Immature natural killer cell (primary cell): ENCODE measurements around the gene RGS18. TPM values are rescaled to one million over a fixed set of nuclear protein-coding genes. Genes with fewer than 3 reads are reported as not detected.
"Not testable (repeated sequence)": the region's sequence is repeated elsewhere in the genome, so short reads cannot be mapped to it uniquely, and the experiment has no call there.

ENCODE experiments used
- DNase-seq, 3 donors: peaks; one replicate each; pipeline ENCODE4 v3.0.0; 2022; ENCODE audit warnings: mixed read lengths in 1 of 3
- H3K27ac Mint-ChIP-seq, 6 donors: one replicate each; pipeline ENCODE4 v1.8.0; 2020; ENCODE audit warnings: mixed read lengths in 6 of 6, mild to moderate bottlenecking in 5 of 6, inconsistent platforms in 4 of 6, moderate library complexity in 3 of 6
- H3K27me3 Mint-ChIP-seq, 3 donors: one replicate each; pipeline ENCODE4 v1.8.0; 2020 to 2021; ENCODE audit warnings: low read depth in 3 of 3, mild to moderate bottlenecking in 3 of 3, mixed read lengths in 3 of 3, moderate library complexity in 3 of 3, inconsistent platforms in 1 of 3
- H3K36me3 Mint-ChIP-seq, 3 donors: one replicate each; pipeline ENCODE4 v1.8.0; 2020; ENCODE audit warnings: mixed read lengths in 3 of 3, inconsistent platforms in 2 of 3, mild to moderate bottlenecking in 2 of 3
- H3K4me1 Mint-ChIP-seq, 2 donors: one replicate each; pipeline ENCODE4 v1.8.0; 2020; ENCODE audit warnings: inconsistent platforms in 2 of 2, mild to moderate bottlenecking in 2 of 2, mixed read lengths in 2 of 2, moderate library complexity in 1 of 2
- H3K4me3 Mint-ChIP-seq, 5 donors: one replicate each; pipeline ENCODE4 v1.8.0; 2020; ENCODE audit warnings: mild to moderate bottlenecking in 5 of 5, mixed read lengths in 5 of 5, inconsistent platforms in 3 of 5, moderate library complexity in 3 of 5
- H3K9me3 Mint-ChIP-seq, 6 donors: one replicate each; pipeline ENCODE4 v1.8.0; 2020; ENCODE audit warnings: mild to moderate bottlenecking in 6 of 6, mixed read lengths in 6 of 6, inconsistent platforms in 4 of 6, moderate library complexity in 3 of 6
- polyA plus RNA-seq, 3 donors: library from polyadenylated mRNA; unstranded; fragments of 300-500 nt; fragmentation: Illumina TruSeq; gene quantifications; one replicate each; pipeline ENCODE4 v1.2.3, GENCODE V29; 2021

The RGS18 gene
- polyA plus RNA-seq, 3 donors from 2014 or later: 1.3 to 14.3 (median 6.1) TPM

- no peak overlapping the region for H3K27ac Mint-ChIP-seq
- H3K36me3 Mint-ChIP-seq: peaks cover 0 to 6% (median 0%) of the 10 kb centered on the region in 3 donors
- peaks cover 3 to 24% (median 13%) of the 10 kb centered on the region in 6 donors for H3K9me3 Mint-ChIP-seq
- H3K4me3 Mint-ChIP-seq: no peak overlapping the region
- peaks cover 0 to 2% (median 2%) of the 10 kb centered on the region in 3 donors for H3K27me3 Mint-ChIP-seq
- no peaks in the 10 kb centered on the region for H3K4me1 Mint-ChIP-seq
- DNase-seq: no peak
Measured at GRCh38 chr1:192147696-192148095, 10.6 kb upstream of the RGS18 start.

DNA sequence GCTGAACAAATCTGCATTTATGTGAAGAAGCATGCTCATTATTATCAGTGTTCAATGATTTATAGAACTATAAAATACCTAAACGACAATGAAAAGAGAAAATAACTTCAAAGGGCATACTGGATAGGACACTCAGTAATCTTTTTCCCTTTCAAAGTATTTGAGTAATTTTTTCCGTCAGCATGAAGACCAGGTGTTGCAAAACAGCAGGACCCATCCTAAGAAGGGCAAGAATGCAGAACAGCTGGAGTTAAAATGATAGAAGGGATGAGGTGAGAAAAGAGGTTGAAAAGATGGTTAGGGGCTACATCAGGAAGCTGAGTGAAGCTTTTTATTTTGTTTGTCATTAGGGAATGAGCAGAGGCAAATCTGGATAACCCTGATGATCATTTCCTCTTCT lies 7.1 kb upstream of the RGS18 start:
- Mint-ChIP-seq H3K36me3 (peaks cover 0 to 6% (median 0%) of the 10 kb centered on the region in 3 donors), H3K27ac (no peak overlapping the region), H3K27me3 (peaks cover 0 to 2% (median 2%) of the 10 kb centered on the region in 3 donors), H3K4me3 (no peak overlapping the region), H3K4me1 (no peaks in the 10 kb centered on the region), H3K9me3 (peaks cover 1 to 30% (median 12%) of the 10 kb centered on the region in 6 donors)
- DNase-seq: no peak

DNA sequence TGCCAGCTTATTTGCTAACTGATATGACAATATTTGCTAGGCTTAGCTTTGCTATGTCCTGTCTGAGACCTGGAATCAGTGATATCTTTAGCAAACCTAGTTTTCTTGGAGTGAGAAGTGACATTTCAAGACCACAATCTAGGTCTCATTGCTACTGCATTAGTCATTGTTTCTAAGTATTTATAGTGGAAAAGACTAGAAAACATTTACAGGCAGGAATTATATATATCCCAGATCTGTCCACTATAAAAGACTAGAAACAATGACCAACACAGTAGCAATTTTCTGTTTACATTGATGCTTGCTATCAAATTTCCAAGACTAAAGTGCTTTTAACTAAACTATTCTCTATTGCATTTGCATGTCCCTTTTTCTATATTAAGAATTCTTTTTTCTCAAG lies 5.0 kb upstream of the RGS18 start:
- no peak for DNase-seq
- Mint-ChIP-seq H3K27ac (no peak overlapping the region), H3K9me3 (peaks cover 1 to 12% (median 11%) of the 10 kb centered on the region in 6 donors), H3K4me1 (peaks cover 0 to 2% of the 10 kb centered on the region in 2 donors), H3K4me3 (no peak overlapping the region), H3K27me3 (peaks cover 0 to 2% (median 0%) of the 10 kb centered on the region in 3 donors), H3K36me3 (no peaks in the 10 kb centered on the region)

GRCh38 chr1:192157067-192157466 lies 1.2 kb upstream of the RGS18 start:
- Mint-ChIP-seq H3K4me1 (peaks cover 10 to 19% of the 10 kb centered on the region in 2 donors), H3K27me3 (peaks cover 0 to 2% (median 0%) of the 10 kb centered on the region in 3 donors), H3K4me3 (no peak overlapping the region), H3K36me3 (no peaks in the 10 kb centered on the region), H3K27ac (no peak overlapping the region), H3K9me3 (peaks cover 0 to 18% (median 8%) of the 10 kb centered on the region in 6 donors)
- DNase-seq: no peak

- no peak for DNase-seq
- H3K27me3 Mint-ChIP-seq: peaks cover 0 to 2% (median 1%) of the 10 kb centered on the region in 3 donors
- peaks cover 10 to 19% of the 10 kb centered on the region in 2 donors for H3K4me1 Mint-ChIP-seq
- peak overlapping the region; percentile 15 to 50 (median 38) for H3K4me3 Mint-ChIP-seq
- H3K36me3 Mint-ChIP-seq: no peaks in the 10 kb centered on the region
- peaks cover 0 to 24% (median 9%) of the 10 kb centered on the region in 6 donors for H3K9me3 Mint-ChIP-seq
- peak overlapping the region in 3 of 6 donors; percentile 28 to 74 (median 40) for H3K27ac Mint-ChIP-seq
Measured at GRCh38 chr1:192159014-192159413, 752 bp downstream of the RGS18 start.

DNA sequence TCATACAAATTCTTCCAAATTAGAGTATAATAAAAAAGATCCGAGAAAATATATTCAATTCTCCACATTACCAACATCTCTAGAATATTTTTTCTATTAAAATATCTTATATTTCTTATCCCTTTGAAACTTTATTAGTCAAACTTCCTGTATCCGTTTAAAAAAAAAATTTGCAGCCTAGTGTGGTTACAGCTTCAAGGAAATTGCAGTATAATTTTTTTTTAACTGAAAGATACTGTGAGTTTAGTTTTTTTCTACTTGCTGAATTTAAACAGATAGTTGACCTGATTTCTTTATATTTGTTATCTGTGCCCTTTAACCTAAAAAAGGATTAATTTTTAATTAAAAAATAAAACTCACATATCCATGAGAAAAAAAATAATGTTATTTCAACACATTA lies 1.5 kb downstream of the RGS18 start:
- Mint-ChIP-seq H3K27me3 (peaks cover 0 to 2% (median 2%) of the 10 kb centered on the region in 3 donors), H3K4me1 (peaks cover 10 to 19% of the 10 kb centered on the region in 2 donors), H3K4me3 (peak overlapping the region in 1 of 5 donors; percentile 18), H3K27ac (no peak overlapping the region), H3K9me3 (peaks cover 0 to 21% (median 12%) of the 10 kb centered on the region in 6 donors), H3K36me3 (no peaks in the 10 kb centered on the region)
- DNase-seq: peak in 1 of 3 donors; percentile 1

GRCh38 chr1:192160196-192160595 lies 1.9 kb downstream of the RGS18 start:
- Mint-ChIP-seq H3K27ac (no peak overlapping the region), H3K27me3 (peaks cover 0 to 2% (median 2%) of the 10 kb centered on the region in 3 donors), H3K4me3 (no peak overlapping the region), H3K36me3 (no peaks in the 10 kb centered on the region), H3K9me3 (peaks cover 1 to 20% (median 13%) of the 10 kb centered on the region in 6 donors), H3K4me1 (peaks cover 10 to 19% of the 10 kb centered on the region in 2 donors)
- no peak for DNase-seq

- H3K9me3 Mint-ChIP-seq: peaks cover 3 to 24% (median 17%) of the 10 kb centered on the region in 6 donors
- no peak overlapping the region for H3K4me3 Mint-ChIP-seq
- peaks cover 0 to 3% (median 0%) of the 10 kb centered on the region in 3 donors for H3K36me3 Mint-ChIP-seq
- peak overlapping the region in 1 of 6 donors; percentile 4 for H3K27ac Mint-ChIP-seq
- peaks cover 10 to 19% of the 10 kb centered on the region in 2 donors for H3K4me1 Mint-ChIP-seq
- DNase-seq: no peak
- peaks cover 0 to 2% (median 2%) of the 10 kb centered on the region in 3 donors for H3K27me3 Mint-ChIP-seq
Measured at GRCh38 chr1:192161976-192162375, 3.7 kb downstream of the RGS18 start.

DNA sequence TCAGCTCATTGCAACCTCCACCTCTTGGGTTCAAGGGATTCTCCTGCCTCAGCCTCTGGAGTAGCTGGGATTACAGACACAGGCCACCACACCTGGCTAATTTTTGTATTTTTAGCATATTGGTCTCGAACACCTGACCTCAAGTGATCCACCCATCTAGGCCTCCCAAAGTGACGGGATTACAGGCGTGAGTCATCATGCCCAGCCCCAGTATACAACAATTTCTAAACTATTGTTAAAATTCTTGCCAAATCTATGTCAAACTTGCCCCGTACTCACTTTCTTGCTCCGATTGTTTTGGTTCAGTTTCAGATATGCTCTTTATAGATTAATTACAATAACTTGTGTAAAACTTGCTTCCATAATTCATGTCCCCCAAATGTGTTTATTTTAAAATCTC lies 4.1 kb downstream of the RGS18 start:
- Mint-ChIP-seq H3K27me3 (peaks cover 0 to 2% (median 2%) of the 10 kb centered on the region in 3 donors), H3K4me3 (no peak overlapping the region), H3K4me1 (peaks cover 11 to 19% of the 10 kb centered on the region in 2 donors), H3K36me3 (peaks cover 0 to 3% (median 0%) of the 10 kb centered on the region in 3 donors), H3K9me3 (peaks cover 3 to 24% (median 17%) of the 10 kb centered on the region in 6 donors), H3K27ac (no peak overlapping the region)
- no peak for DNase-seq

DNA sequence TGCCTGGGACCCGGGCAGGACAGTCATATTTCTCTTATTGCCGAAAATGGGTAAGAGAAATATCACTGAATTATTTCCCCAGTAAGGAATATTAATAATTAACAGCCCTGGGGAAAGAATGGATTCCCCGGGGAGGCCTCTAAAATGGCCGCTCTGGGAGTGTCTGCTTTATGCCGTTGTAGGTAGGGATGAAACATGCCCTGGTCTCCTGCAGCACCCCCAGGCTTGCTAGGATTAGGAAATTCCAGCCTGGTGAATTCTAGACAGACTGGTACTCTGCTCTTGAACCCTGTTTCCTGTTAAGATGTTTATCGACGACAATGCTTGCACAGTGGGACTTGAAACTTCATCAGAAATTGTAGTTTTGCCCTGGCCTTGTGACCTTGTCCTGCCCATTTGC lies 6.7 kb downstream of the RGS18 start:
- DNase-seq, H3K27ac Mint-ChIP-seq, H3K4me3 Mint-ChIP-seq, H3K27me3 Mint-ChIP-seq, H3K36me3 Mint-ChIP-seq, H3K4me1 Mint-ChIP-seq: not testable (repeated sequence)
- peaks cover 4 to 24% (median 17%) of the 10 kb centered on the region in 6 donors for H3K9me3 Mint-ChIP-seq

GRCh38 chr1:192167011-192167410 lies 8.7 kb downstream of the RGS18 start:
- no peak overlapping the region for H3K27ac Mint-ChIP-seq
- H3K27me3 Mint-ChIP-seq: peaks cover 0 to 2% (median 0%) of the 10 kb centered on the region in 3 donors
- H3K4me3 Mint-ChIP-seq: no peak overlapping the region
- no peak for DNase-seq
- peaks cover 0 to 3% (median 0%) of the 10 kb centered on the region in 3 donors for H3K36me3 Mint-ChIP-seq
- peaks cover 0 to 9% of the 10 kb centered on the region in 2 donors for H3K4me1 Mint-ChIP-seq
- H3K9me3 Mint-ChIP-seq: peaks cover 4 to 24% (median 11%) of the 10 kb centered on the region in 6 donors

DNA sequence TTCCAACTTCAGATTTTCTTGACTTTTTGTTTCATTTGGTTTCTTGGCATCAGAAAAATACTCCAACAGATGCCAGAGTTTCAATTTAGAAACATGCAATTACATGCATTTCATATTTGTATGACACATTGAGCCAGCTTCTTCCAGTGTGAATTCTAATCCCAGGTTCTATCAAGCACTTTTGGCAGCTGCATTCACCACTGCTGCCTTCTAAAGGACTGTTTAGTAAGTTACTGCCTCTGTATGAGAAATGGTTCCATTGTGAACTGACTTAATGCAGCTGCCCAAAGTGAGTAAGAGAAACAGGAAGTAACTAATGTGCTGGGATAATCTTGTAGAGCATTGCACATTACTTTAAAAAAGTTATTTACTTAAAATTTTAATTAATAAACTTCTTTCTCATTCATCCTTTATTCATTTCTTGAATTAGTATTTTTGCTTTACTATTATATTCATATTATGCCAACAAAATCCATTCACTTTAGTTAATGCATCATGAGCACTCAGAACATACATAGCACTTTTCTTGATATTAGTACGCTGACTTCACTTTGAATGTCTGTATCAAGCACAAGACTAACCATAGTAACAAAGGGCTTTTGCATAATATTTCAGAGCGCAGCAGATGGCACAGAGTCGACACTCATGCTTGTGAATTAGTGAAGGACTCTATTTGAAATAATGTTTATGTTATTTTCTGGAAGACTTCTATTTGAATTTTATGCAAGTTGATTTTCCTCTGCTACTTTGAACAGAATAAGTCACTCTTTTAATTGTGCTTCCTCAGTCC lies 9.8 kb downstream of the RGS18 start:
- peaks cover 4 to 18% (median 7%) of the 10 kb centered on the region in 6 donors for H3K9me3 Mint-ChIP-seq
- peaks cover 0 to 2% (median 0%) of the 10 kb centered on the region in 3 donors for H3K27me3 Mint-ChIP-seq
- no peak overlapping the region for H3K27ac Mint-ChIP-seq
- H3K4me1 Mint-ChIP-seq: peaks cover 0 to 11% of the 10 kb centered on the region in 2 donors
- peaks cover 0 to 3% (median 0%) of the 10 kb centered on the region in 3 donors for H3K36me3 Mint-ChIP-seq
- no peak overlapping the region for H3K4me3 Mint-ChIP-seq
- DNase-seq: no peak

DNA sequence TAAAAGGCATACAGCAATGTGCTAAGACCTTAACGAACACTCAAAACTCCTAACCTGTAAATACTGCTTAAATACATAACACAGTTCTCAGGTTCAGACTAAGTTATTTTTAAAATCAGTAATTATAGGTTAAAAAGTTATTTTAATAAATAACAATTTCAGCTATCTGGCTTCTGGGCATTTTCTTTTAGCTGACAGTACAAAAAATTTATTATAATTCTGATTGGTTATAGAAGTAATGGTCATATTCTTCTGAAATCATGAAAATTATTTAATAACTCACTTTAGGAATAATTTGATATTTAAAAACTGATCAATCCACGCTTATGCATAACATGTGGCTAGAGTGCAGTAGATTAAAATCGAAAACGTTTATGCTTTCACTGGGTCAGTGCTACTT lies 10.7 kb downstream of the RGS18 start:
- no peak overlapping the region for H3K27ac Mint-ChIP-seq
- peaks cover 0 to 3% (median 0%) of the 10 kb centered on the region in 3 donors for H3K36me3 Mint-ChIP-seq
- H3K4me1 Mint-ChIP-seq: peaks cover 0 to 11% of the 10 kb centered on the region in 2 donors
- peaks cover 4 to 18% (median 7%) of the 10 kb centered on the region in 6 donors for H3K9me3 Mint-ChIP-seq
- peaks cover 0 to under 1% (median 0%) of the 10 kb centered on the region in 3 donors for H3K27me3 Mint-ChIP-seq
- DNase-seq: no peak
- no peak overlapping the region for H3K4me3 Mint-ChIP-seq
